NCI-H345 treated with DMSO at 0.1 percent for 48 hours (cell line): ENCODE results near the gene TMEM94.

Source experiments
- DNase-seq: peaks from one replicate; lab custom pipeline; 2025; ENCODE audit not compliant: unreplicated experiment; lab: John Stamatoyannopoulos, UW

The TMEM94 gene

GRCh38 chr17:75494326-75494877, 38.0 kb downstream of the TMEM94 start:
- no peak for DNase-seq

GRCh38 chr17:75496005-75496404, 39.6 kb downstream of the TMEM94 start:
- no peak for DNase-seq

DNA sequence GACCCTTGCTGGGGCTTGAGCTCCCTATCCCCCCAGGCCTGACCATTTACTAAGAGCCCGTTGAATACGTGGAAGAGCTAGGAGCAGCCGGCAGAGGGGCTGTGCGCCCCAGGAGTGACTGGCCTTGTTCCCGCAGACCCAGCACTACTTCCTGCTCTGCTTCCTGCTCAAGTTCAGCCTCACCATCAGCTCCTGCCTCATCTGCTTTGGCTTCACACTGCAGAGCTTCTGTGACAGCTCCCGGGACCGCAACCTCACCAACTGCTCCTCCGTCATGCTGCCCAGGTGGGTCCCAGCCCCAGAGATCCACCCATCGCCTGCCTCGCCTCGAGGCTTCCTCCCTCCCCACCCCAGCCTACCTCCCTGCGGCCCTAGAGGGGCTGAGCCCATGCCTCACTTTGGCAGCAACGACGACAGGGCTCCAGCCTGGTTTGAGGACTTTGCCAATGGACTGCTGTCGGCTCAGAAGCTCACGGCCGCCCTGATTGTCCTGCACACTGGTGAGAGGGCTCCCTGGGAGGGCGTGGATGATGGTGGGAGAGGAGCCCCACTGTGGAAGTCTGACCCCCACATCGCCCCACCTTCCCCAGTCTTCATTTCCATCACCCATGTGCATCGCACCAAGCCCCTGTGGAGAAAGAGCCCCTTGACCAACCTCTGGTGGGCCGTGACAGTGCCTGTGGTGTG, 41.7 kb downstream of the TMEM94 start:
- DNase-seq: no peak

DNA sequence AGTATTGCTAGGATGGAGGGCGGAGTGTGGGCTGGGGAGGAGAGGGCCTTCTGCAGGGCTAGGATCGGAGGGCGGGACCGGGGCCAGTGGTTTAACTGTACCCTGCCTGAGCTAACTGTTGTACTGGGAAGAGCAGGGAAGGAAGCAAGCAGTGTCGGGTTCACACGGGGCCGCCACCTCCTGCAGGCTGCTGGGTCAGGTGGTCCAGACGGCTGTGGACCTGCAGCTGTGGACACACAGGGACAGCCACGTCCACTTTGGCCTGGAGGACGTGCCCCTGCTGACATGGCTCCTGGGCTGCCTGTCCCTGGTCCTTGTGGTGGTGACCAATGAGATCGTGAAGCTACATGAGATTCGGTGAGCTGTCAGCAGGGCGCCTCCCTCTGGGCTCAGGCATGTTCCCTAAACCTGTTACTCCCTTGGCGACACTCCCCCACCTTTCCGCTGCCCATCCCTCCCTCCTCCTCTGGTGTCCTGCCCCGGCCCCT, 42.3 kb downstream of the TMEM94 start:
- no peak for DNase-seq

DNA sequence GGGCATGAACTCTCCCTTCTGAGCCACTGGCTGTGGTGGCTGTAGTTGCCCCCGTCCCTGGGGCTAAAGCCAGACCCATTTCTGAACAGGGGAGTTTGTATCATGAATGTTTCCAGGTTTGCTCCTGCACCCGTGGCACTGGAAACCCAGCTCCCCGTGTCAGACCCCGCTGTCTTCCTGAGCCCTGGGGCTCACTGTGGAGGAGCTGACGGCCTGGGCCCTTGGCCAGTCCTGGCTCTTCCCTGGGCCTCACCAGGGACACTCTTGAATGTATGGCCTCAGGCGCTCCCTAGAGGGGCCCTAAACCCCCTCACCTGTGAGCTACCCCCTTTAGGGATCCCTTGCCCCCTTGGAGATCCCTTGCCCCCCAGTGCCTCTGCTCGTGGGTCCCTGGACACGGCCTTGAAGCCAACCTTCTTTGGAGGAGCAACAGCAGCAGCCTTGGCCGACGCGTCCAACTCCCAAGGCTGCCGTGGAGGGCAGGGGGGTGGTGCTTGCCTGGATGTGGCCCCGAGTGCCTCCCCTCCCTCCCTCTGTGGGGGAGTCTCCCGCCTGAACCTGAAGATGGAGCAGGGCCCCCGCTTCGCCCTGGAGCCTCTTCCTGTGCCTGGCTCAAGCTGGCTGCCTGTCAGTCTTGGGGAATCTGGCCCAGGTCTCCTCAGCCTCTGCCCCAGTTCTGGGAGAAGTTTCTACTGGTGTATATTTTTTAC, 43.0 kb downstream of the TMEM94 start:
- no peak for DNase-seq

DNA sequence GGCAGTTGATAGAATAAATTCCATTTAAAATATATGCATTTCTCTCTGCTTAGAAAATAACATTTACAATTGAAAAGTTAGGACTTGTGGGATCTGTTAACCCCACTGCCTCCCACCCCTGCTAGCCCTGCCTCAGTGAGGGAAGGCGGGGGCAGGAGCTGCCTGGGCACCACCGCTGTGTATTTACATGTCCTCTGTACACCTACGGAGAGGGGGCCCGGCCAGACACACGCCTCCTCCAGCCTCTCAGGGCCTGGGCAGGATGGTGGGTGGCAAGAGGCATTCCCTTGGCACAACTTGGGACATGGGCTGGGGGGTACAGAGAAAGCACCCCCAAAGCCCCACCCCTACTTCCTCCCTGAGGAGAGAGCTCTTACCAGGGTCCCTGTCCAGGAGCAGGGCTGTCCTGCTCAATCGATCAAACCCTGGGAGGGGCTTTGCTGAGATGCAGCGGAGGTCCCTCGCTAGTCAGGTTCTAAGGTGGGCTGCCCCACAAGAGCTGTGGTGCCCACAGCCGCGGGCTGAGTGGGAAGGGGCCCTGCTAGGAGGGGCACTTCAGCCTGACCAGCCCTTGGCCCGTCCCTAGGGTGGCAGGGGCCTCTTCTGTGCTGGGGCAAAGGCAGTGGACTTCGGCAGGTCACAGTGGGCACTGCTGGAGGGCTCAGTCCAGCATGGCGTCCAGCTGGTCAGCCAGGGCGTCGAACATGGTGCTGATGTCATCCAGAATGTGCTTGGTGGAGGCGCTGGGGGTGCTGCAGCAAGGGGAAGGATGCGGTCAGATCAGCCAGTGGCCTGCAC, 44.2 kb downstream of the TMEM94 start:
- no peak for DNase-seq

GRCh38 chr17:75501378-75502071, 45.1 kb downstream of the TMEM94 start:
- no peak for DNase-seq

DNA sequence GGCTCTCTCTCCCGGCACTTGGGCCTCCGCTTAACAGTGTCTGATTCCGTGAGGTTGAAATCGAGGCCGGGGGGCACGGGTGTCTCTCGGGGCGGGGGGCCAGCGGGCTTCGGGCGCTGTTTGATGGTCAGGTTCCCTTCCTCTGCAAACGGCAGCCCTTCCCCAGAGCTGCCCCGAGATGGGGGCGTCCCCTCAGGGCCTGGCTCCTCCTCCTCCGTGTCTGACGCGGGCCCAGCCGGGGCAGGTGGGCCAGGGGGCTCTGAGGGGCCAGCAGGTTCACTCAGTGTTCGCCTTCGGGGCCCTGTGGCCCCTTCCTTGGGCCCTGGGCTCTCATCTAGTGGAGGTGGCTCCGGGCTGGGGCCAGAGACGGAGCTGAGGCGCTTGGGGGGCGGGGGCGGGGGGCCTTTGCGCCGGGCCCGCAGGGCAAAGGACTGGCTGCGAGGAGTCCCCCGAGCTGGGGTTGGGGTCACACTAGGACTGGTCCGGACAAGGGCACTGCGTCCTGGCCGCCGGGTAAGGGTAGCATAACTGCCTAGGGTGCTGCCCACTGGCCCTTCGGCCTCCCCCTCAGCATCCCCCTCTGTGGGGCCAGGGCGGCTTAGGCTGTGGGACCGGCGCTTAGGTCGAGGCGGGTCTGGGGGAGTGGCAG, 45.8 kb downstream of the TMEM94 start:
- no peak for DNase-seq

DNA sequence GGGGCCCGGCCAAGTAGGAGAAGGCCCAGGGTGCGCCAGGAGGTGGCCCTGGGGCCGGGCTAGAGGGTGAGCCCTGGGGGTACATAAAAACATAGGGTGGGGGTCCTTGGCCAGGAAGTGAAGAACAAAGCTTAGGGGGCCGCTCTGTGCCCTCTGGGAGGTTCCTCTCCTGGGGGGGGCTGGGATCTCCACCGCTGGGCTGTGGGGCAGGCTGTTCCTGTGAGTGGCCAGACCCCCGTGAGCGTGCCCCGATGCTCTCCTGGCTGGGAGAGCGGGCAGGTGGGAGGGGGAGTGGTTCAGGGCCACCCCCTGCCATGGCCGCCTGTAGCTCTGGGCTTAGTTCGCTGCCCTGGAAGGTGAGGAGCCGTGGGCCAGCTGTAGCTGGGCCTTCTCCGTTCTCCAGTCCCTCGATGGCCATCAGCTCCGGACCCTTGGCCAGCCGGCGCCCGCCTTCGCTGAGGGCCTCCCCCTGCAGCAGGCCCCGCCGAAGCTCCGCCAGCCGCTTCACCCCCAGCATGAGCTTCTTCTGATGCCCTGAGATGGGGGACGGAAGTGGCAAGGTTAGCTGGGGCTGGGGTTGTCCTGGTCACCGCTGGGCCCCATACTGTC, 46.4 kb downstream of the TMEM94 start:
- DNase-seq: no peak

GRCh38 chr17:75503337-75503950, 47.0 kb downstream of the TMEM94 start:
- no peak for DNase-seq

DNA sequence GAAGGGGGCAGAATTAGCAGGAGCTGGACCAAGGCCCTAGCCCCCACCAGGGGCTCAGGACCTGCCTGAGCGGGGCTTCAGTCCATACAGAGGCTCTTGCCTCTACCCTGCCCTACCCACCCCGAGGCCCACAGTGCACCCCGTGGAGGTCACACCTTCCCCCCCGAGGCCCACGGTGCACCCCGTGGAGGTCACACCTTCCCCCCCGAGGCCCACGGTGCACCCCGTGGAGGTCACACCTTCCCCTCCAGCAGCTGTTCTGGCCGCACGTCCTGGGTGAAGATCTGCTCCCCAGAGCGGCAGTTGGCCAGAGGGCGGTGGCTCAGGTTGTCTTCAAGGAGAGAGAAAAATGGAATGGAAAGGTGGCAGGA, 47.5 kb downstream of the TMEM94 start:
- no peak for DNase-seq

- no peak for DNase-seq
Observed at GRCh38 chr17:75504347-75505151, 48.1 kb downstream of the TMEM94 start.

DNA sequence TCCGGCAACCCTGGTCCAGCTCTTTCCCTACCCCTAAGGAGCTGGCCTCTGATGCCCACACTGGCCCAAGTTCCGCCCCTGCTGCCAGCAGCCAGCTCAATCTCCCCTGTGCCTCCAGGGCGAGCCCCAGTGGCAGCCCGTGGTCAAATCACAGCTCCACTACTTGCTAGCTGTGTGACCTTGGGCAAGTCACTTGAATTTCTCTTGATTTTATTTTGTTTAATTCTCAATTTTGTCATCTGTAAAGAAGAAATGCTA, 48.6 kb downstream of the TMEM94 start:
- no peak for DNase-seq

- no peak for DNase-seq
Observed at GRCh38 chr17:75505640-75506039, 49.2 kb downstream of the TMEM94 start.

DNA sequence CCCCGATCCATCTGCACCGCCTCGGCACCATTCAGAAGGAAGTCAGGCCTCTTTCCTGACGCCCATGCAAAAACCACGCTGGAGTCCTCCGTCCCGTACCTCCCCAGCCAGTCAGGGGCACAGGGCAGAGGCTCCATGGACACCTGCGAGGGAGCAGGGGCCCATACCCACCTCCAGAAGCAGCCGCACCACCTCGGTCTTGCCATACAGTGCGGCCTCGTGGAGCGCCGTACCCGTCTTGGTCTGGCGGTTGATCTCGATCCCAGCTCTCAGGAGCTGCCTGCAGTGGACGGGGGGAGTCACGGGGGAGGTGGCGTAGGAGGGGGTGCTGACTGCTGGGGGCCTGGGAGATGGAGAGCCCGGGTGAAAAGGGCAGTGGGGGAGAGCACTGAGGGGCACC, 49.7 kb downstream of the TMEM94 start:
- no peak for DNase-seq

GRCh38 chr17:75506888-75507287, 50.5 kb downstream of the TMEM94 start:
- DNase-seq: no peak

DNA sequence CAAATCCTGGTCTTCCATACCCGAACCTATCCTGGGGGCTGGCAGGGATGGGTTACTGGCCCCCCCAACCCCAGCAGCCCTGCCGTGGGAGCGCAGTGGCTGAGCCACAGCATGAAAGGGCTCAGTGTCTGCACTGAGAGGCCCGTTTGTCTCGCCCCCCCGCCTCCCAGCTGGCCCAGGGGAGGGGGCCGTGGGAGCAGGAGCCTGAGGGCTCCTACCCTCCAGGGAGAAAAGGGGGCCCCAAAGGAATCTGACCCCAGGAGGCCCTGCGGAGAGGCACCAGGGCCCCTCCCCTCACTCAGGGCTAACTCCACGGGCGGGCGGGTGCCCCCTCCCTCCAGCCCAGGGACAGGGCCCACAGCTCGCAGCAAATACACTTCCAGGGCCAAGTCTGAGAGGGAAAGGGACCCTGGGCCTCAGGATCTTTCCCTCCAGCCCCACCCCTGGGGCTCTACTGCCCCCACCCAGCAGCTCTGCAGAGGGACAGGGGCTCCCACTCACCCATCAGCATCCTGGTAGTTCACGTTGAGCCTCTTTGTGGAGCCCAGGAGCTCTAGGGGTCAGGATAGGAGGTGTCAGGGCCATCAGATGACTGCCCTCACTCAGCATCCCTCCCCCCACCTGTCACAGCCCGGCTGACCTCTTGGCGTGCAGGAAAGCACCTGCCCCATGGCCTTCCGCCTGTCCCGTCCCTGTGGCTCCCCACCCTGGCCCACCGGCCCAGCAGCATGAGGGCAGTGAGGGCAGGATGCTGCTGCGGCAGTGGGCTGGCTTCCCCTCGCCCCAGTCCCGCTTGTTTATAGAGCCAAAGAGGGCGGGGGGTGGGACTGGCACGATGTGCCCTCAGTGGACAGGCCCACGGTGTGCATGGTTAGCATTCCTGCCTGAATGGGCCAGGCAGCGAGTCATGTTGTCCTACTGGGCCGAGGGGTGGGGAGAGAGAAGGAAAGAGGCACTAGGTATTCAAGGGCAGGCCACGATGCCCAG, 51.6 kb downstream of the TMEM94 start:
- no peak for DNase-seq

GRCh38 chr17:75508931-75509361, 52.5 kb downstream of the TMEM94 start:
- peak; percentile 44 for DNase-seq
